ENCODE measurements around the gene CFLAR. TPM values are rescaled to one million over a fixed set of nuclear protein-coding genes. Genes with fewer than 3 reads are reported as not detected.
"Not testable (repeated sequence)": the region's sequence is repeated elsewhere in the genome, so short reads cannot be mapped to it uniquely, and the experiment has no call there.

The CFLAR gene
- total RNA-seq, 1 donor from 2014 or later = 35.1 TPM

GRCh38 chr2:201149064-201149820, 33.3 kb downstream of the CFLAR start:
- DNase-seq = no peak

- DNase-seq = not testable (repeated sequence)
Observed at GRCh38 chr2:201149821-201150165, 33.8 kb downstream of the CFLAR start.

GRCh38 chr2:201150454-201151020, 34.6 kb downstream of the CFLAR start:
- no peak for DNase-seq

GRCh38 chr2:201151127-201151981, 35.4 kb downstream of the CFLAR start:
- DNase-seq = no peak

- no peak for DNase-seq
Observed at GRCh38 chr2:201152517-201152916, 36.6 kb downstream of the CFLAR start.

GRCh38 chr2:201152999-201153815, 37.2 kb downstream of the CFLAR start:
- DNase-seq = no peak

GRCh38 chr2:201154615-201155399, 38.8 kb downstream of the CFLAR start:
- no peak for DNase-seq

- no peak for DNase-seq
Observed at GRCh38 chr2:201156036-201156435, 40.1 kb downstream of the CFLAR start.

GRCh38 chr2:201156640-201157039, 40.7 kb downstream of the CFLAR start:
- no peak for DNase-seq

GRCh38 chr2:201157694-201158093, 41.7 kb downstream of the CFLAR start:
- DNase-seq = no peak

- DNase-seq = peak; percentile 23
Observed at GRCh38 chr2:201158111-201158929, 42.4 kb downstream of the CFLAR start.

GRCh38 chr2:201164166-201164565, 48.2 kb downstream of the CFLAR start:
- no peak for DNase-seq

- no peak for DNase-seq
Observed at GRCh38 chr2:201167546-201167945, 51.6 kb downstream of the CFLAR start.

- DNase-seq = not testable (repeated sequence)
Observed at GRCh38 chr2:201168496-201168895, 52.5 kb downstream of the CFLAR start.

GRCh38 chr2:201171259-201171814, 55.4 kb downstream of the CFLAR start:
- DNase-seq = no peak

GRCh38 chr2:201172279-201172678, 56.3 kb downstream of the CFLAR start:
- no peak for DNase-seq

- DNase-seq = no peak
Observed at GRCh38 chr2:201174687-201175086, 58.7 kb downstream of the CFLAR start.

GRCh38 chr2:201176081-201176481, 60.1 kb downstream of the CFLAR start:
- no peak for DNase-seq

- DNase-seq = no peak
Observed at GRCh38 chr2:201180010-201180409, 64.0 kb downstream of the CFLAR start.

- no peak for DNase-seq
Observed at GRCh38 chr2:201182650-201183364, 66.8 kb downstream of the CFLAR start, which contains the start of gene CASP10. CASP10 (plus strand) TSS chr2:201183141; CDS start chr2:201185778, 2,637 bp downstream.

Data from occipital lobe (tissue), 2 donors.